ENCODE data around the gene CFHR5.

CFHR5 gene

GRCh38 chr1:197001828-197002227 is 24.5 kb downstream of the CFHR5 start:
- H3K4me3 ChIP-seq (ENCODE audit: control insufficient read depth, low read depth, low read length) = no peak overlapping the region
- DNase-seq (ENCODE audit: low read depth) = no peak
- TF ChIP-seq CTCF (IDR thresholded peaks at IDR 0.05; ENCODE audit: control insufficient read depth, insufficient read depth, low read depth, low read length, missing control alignments) = no peak

DNA sequence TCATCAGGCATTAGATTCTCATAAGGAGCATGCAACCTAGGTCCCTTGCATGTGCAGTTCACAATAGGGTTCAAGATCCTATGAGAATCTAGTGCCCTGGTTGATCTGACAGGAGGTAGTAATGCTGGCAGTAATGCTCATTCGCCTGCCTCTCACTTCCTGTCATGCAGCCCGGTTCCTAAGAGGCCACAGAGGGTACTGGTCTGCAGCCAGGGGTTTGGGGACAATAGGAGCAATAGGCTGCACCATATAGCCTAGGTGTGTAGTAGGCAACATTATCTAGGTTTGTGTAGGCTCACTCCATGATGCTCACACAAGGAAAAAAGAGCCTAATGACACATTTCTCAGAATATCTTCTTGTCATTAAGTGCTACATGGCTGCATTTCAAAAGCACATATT is 25.8 kb downstream of the CFHR5 start:
- no peak for TF ChIP-seq CTCF (IDR thresholded peaks at IDR 0.05; ENCODE audit: control insufficient read depth, insufficient read depth, low read depth, low read length, missing control alignments)
- DNase-seq (ENCODE audit: low read depth) = no peak
- H3K4me3 ChIP-seq (ENCODE audit: control insufficient read depth, low read depth, low read length) = no peak overlapping the region

DNA sequence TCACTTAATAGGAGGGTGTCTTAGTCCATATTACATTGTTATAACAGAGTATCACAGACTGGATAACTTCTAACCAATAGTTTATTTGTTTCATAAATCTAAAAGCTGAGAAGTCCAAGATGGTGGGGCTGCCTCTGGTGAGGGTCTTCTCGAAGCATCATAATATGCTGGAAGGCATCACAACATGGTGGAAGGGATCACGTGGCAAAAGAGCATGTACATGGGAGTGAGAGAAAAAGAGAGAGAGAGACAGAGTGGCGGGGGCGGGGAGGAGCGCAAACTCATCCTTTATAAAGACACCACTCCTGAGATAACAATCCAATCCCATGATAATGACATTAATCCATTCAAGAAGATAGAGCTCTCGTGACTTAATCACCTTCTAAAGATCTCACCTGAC is 31.5 kb downstream of the CFHR5 start:
- no peak overlapping the region for H3K4me3 ChIP-seq (ENCODE audit: control insufficient read depth, low read depth, low read length)
- DNase-seq (ENCODE audit: low read depth) = no peak
- TF ChIP-seq CTCF (IDR thresholded peaks at IDR 0.05; ENCODE audit: control insufficient read depth, insufficient read depth, low read depth, low read length, missing control alignments) = no peak

GRCh38 chr1:197011614-197012013 is 34.3 kb downstream of the CFHR5 start:
- TF ChIP-seq CTCF (IDR thresholded peaks at IDR 0.05; ENCODE audit: control insufficient read depth, insufficient read depth, low read depth, low read length, missing control alignments) = no peak
- H3K4me3 ChIP-seq (ENCODE audit: control insufficient read depth, low read depth, low read length) = no peak overlapping the region
- DNase-seq (ENCODE audit: low read depth) = no peak

DNA sequence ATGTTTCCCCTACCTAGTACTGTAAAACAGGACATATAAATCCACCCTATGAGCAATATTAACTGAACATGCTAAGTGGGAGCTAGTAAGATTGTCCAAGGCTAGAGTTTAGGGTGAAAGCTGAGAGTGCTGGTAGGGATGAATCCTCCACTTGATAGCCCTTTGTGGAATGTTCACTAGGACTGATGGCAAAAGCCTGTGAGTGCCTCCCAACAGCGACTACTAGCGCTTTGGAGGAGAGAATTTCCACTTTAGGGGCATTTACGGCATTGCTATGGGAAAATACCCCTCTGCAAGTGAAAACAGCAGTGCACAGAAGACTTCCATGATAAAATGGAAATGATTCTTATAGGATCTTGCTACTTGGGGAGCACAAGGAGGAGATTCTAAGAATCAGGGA is 35.9 kb downstream of the CFHR5 start:
- no peak for DNase-seq (ENCODE audit: low read depth)
- TF ChIP-seq CTCF (IDR thresholded peaks at IDR 0.05; ENCODE audit: control insufficient read depth, insufficient read depth, low read depth, low read length, missing control alignments) = no peak
- H3K4me3 ChIP-seq (ENCODE audit: control insufficient read depth, low read depth, low read length) = no peak overlapping the region

GRCh38 chr1:197016751-197017150 is 39.4 kb downstream of the CFHR5 start:
- no peak overlapping the region for H3K4me3 ChIP-seq (ENCODE audit: control insufficient read depth, low read depth, low read length)
- no peak for TF ChIP-seq CTCF (IDR thresholded peaks at IDR 0.05; ENCODE audit: control insufficient read depth, insufficient read depth, low read depth, low read length, missing control alignments)
- no peak for DNase-seq (ENCODE audit: low read depth)

DNA sequence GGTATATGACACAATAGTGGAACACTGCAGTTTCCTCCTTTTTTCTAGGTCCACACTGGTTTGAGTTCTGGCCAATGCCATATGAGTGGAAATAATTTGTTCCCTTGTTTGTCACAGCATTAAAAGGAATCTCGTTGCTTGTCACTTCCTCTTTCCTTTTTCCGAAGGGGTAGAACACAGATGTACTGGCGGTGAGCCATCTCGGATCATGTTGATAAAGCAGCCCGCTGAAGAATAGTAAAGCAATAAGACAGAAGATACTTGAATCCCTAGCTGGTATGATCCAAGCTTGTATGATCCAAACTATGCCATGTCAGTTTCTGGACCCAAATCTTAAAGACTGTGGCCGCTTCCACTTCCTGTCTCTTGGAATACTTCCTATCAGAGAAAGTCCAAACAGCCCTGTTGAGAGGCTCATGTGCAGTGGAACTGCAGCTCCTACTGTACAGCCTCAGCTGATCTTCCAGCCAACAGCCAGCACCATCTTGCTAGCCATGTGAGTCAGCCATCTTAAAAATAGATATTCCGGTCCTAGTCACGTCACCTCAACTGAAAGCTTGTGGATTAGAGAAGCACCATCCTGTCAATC is 40.3 kb downstream of the CFHR5 start:
- H3K4me3 ChIP-seq (ENCODE audit: control insufficient read depth, low read depth, low read length) = no peak overlapping the region
- TF ChIP-seq CTCF (IDR thresholded peaks at IDR 0.05; ENCODE audit: control insufficient read depth, insufficient read depth, low read depth, low read length, missing control alignments) = no peak

More for the DNA sequence above, 40.3 kb downstream of the CFHR5 start:
- no peak for DNase-seq (ENCODE audit: low read depth)
